ENCODE measurements around the gene C9orf153.
A peak's percentile ranks its signal among the peaks of the same experiment; 100 is the strongest.

C9orf153 gene

DNA sequence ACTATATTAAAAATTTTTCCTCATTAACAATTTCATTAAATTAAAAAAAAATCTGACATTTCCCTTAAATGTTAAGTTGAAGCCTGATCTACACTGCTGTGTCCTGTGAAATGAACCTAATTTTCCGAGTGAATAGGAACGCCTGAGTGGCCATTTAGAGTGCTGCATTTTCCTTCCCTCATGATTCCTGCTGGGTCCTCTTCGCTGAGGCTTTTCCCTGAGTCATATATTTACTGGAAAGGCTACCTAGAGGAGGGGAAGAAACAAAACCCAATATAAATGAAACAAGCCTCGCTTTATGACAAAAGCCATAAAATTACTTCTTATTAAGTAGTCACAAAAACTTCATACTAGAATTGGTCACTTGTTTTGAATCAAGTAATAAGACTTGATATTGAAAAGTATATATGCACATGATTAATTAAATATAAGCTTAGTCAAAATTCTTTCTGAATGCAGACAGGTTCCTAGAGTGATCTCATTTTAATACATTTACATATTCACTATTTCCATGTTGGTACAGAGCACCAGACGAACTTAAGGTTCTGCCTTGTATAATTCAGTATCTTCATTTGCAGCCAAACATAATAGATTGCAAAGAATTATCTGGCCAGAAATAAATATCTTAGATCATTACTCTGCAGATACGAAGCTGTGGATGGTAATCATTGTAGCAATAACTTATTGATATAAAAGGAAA is 29.2 kb upstream of the C9orf153 start:
- H3K4me3 ChIP-seq (ENCODE audit: low read depth, low read length), result no peak overlapping the region
- TF ChIP-seq, protein P1, sequence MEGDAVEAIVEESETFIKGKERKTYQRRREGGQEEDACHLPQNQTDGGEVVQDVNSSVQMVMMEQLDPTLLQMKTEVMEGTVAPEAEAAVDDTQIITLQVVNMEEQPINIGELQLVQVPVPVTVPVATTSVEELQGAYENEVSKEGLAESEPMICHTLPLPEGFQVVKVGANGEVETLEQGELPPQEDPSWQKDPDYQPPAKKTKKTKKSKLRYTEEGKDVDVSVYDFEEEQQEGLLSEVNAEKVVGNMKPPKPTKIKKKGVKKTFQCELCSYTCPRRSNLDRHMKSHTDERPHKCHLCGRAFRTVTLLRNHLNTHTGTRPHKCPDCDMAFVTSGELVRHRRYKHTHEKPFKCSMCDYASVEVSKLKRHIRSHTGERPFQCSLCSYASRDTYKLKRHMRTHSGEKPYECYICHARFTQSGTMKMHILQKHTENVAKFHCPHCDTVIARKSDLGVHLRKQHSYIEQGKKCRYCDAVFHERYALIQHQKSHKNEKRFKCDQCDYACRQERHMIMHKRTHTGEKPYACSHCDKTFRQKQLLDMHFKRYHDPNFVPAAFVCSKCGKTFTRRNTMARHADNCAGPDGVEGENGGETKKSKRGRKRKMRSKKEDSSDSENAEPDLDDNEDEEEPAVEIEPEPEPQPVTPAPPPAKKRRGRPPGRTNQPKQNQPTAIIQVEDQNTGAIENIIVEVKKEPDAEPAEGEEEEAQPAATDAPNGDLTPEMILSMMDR (conservative IDR thresholded peaks at IDR 0.05; ENCODE audit: low read depth, low read length), result no peak
- DNase-seq (ENCODE audit: low read depth), result no peak

- peak; percentile 84 for DNase-seq (ENCODE audit: low read depth)
- H3K4me3 ChIP-seq (ENCODE audit: low read depth, low read length), result no peak overlapping the region
- TF ChIP-seq, protein P1 (conservative IDR thresholded peaks at IDR 0.05; ENCODE audit: low read depth, low read length), result peak; percentile 72
Observed at GRCh38 chr9:86287013-86287412, 27.6 kb upstream of the C9orf153 start.

DNA sequence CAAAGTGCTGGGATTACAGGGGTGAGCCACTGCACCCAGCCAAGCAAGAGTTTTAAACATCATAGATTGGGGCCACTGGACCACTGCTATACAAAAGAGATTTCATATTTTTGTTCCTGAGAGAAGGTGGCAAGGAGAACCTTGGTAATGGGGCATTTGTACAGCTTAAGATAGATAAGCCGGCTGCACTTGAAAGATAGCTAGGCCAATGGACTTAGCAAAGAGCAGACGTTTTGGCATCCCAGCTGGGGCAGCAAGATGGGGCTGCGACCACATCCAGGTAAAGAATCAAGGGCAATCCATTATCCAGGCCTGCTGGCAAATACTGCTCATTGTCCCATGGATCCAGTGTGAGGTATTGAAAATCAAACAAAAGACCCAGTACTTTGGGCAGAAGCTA is 26.8 kb upstream of the C9orf153 start:
- no peak for DNase-seq (ENCODE audit: low read depth)
- TF ChIP-seq, protein P1 (conservative IDR thresholded peaks at IDR 0.05; ENCODE audit: low read depth, low read length), result no peak
- H3K4me3 ChIP-seq (ENCODE audit: low read depth, low read length), result no peak overlapping the region

- no peak overlapping the region for H3K4me3 ChIP-seq (ENCODE audit: low read depth, low read length)
- no peak for DNase-seq (ENCODE audit: low read depth)
- TF ChIP-seq, protein P1 (conservative IDR thresholded peaks at IDR 0.05; ENCODE audit: low read depth, low read length), result no peak
Observed at GRCh38 chr9:86285261-86285660, 25.8 kb upstream of the C9orf153 start.

DNA sequence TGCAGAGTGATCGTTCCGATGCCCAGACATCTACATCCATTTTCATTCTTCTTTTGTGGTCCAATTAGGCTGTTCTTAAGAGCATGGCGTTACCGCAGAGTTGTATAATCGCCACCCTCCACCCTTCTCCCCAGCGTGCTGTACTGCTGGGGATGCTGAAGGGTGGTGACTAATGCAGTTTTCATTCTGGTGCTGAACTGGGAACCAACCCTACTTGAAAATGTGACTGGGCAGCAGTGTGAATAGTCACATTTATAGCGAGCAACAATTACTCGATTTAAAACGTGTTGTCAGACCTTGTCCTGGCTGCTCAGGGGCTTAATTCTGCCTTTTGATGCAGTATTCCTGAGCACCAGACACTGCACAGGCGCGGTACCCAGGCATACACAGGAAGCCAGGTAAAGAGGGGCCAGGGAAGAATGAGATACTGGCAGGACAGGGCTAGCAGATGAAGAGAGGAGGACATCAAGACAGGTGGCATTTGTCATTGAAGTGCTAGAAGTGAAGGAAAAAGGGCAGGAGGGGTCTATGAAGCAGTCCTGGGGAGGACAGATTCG is 23.6 kb upstream of the C9orf153 start:
- peak; percentile 95 for DNase-seq (ENCODE audit: low read depth)
- TF ChIP-seq, protein P1 (conservative IDR thresholded peaks at IDR 0.05; ENCODE audit: low read depth, low read length), result no peak
- peak overlapping the region; percentile 96 for H3K4me3 ChIP-seq (ENCODE audit: low read depth, low read length)

DNA sequence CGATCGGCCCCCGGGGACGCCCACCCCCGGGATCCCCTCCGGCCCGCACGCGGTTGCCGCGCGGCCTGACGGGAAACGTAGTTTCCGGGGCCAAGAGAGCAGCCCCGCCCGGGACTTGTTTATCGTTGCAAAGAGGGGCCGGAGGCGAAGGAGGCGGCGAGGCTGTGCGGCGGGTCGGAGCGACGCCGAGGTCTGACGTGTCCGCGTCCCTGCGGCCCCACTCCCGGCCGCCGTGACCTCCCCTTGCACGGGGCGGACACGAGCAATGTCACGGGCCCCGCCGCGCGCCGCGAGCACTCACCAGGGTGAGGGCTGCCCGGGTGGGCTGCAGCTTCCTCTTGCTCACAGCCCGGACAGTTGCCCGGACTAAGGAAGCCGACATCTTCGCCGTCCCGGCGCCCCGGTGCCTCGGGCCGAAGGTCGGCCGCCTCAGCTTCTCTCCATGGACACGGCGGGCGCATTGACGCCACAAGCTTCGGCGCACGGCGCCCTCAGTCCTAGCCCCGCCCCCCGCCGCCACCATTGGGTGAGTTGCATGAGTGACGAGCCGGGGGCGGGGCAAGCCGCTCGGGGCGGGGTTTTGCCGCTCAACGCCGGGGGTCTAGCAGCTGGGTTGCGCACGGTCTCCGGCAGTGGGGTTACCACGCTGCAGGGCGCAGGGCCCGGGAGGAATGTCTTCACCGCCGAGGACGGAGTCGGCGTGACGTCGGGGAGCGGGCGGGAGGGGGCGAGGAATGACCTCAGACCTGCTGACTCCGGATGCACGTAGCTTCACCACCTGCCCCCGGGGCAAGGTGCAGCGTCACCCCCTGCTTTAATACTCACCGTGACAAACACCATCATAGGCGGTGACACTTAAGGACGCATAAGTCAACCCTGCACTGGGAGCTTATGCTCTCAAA is 22.9 kb upstream of the C9orf153 start, which contains the start of gene ISCA1:
Gene ISCA1 (minus strand): TSS at position 462 of the 902 bp plus-strand sequence. CDS start 80 bp downstream, at position 382.
- TF ChIP-seq, protein P1 (conservative IDR thresholded peaks at IDR 0.05; ENCODE audit: low read depth, low read length), result no peak
- peak; percentile 95 for DNase-seq (ENCODE audit: low read depth)
- H3K4me3 ChIP-seq (ENCODE audit: low read depth, low read length), result peak within 1 kb of the TSS; percentile 96
